ENCODE results near the gene CDS2. TPM values are rescaled to one million over a fixed set of nuclear protein-coding genes. Genes with fewer than 3 reads are reported as not detected.
A peak's percentile ranks its signal among the peaks of the same experiment; 100 is the strongest.

CDS2 gene
- polyA plus RNA-seq, 1 donor = 19.3 TPM

DNA sequence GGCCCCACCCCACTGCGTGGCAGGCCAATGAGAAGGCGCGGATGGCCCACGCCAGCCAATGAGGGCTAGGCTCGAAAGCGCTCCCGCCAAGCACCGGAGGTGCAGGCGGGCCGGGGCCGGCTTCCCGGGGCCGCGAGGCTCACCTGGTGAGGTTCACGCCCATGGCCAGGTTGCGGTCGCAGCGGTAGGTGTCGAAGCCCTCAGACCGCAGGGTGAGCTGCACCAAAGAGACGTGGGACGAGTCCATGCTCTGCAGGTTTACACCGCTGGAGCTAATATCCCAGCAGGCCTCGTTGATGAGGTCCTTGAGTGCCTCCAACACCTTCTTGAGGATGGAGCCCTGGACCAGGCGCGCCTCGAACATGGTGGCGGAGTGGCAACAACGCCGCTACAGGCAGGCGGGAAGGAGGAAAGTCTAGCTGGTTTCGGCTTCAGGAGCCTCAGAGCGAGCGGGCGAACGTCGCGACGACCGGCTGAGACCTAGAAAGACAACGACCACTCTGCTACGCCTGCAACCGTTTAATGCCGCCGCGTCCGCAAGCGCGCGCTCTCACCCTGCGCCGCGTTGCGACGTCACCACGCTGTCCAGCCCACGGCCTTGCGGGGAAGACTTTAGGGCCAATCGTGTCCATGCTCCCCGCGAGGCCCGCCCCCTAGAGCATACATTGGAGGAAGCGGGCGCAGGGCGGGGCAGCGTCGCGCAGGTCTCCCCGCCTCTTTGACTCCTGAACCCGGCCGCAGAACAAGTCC, 7.2 kb upstream of the CDS2 start, which contains the start of gene PCNA:
PCNA (minus strand) TSS at position 524 of the 750 bp plus-strand sequence; CDS start at position 364, 160 bp downstream.
- DNase-seq = peak; percentile 97

DNA sequence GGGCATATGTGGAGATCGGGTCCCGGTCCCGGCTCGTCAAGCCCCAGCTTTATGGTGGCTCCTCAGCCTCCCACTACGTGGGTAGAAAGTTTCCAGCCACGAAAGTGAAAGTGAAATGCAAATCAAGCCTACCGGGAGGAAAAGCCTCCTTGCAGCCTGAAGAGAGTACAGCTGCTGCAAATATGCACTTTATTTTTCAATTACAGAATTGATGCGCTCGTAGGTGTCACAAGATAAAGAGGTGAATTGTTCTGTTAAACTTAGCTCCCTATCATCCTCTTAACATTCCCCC, 6.7 kb upstream of the CDS2 start:
- no peak for DNase-seq

DNA sequence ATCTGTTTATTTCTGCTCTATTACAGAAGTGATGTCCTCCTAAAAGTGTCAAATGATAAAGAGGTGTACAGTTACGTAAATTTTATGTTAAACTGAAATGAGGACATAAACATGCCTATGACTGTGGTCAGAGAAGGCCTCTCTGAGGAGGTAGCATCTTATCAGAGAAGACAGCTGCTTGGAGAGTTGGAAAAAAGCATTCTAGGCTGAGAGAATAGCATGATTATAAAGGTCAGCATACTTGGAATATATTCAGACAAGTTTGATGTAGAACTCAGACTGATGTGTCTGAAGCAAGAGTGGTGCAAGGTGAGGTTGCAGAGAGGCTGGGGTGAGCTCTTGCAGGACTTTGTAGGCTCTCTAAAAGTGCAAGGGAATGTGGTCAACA, 3.9 kb upstream of the CDS2 start:
- no peak for DNase-seq

DNA sequence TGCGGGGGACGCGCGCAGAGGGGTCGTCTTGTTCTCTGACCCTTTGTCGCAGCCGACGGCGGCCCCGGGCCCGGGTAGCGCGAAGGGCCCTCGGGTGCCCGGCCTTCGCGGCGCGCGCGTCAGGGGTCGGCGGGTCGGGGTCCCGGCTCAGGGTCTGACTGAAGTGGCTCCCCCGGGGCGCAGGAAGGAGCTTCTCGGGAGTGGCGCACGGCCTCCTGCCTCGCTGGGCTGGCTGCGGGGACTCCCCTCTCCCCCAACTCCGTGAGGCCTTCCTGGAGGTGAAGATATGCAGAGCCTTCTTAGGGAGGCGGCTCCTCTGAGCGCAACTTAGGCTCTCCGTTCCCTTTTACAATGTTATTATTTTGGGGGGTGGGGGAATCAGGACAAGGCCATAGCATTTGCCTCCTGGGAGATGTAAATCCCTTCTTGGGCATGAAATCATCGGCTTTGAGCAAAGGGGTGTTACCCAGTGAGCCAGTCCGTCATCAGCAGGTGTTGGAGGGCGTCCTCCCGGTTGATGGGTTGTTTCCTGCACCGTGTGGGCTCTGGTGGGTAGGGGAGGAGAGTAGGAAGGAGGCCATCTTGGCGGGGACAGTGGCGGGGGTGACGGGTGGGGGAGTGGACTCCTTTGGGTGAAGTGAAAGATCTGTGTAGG, 523 bp downstream of the CDS2 start:
- peak; percentile 40 for DNase-seq

DNA sequence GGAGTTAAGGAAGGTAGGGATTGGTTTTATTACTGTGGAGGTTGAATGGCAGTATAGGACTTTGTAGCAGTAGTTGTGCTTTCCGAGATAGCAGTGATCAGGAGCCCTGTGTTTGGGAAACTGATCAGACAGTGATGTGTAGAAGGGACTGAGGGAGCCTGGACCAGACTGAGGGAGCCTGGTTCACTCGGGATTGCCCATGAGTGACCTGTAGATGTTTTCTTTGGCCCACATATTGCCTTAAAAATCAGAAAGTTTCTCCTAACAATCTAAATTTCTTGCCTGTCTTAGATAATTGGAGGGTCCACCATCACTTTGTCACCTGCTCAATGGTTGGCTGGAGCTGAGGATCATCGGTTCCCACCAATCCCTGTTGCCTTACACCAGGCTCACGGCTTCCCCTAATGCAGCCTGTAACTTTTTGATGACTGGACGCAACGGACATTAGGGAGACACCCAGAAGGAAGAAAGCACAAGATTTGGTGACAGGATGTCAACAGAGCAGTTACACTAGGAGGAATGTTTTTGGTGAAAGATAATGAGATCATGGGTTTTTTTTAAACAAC, 1.1 kb downstream of the CDS2 start:
- DNase-seq = no peak

DNA sequence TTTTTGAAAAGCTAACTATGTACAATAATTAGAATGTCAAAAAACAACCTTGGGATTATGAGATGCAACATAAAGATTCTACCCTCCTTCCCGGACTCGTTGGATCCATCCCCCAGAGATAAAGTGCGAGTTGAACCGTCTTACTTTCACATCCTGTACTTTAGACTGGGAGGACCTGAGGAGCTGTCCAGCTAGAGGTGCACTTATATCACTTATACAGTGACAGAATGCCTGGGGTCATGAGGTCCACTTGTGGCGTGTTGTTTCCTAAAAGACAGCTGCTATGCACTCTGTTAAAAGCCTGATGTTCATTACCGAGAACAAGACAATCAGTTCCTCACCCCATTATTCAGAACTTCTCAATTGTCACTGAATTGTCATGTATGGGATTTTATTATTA, 2.1 kb downstream of the CDS2 start:
- DNase-seq = no peak

DNA sequence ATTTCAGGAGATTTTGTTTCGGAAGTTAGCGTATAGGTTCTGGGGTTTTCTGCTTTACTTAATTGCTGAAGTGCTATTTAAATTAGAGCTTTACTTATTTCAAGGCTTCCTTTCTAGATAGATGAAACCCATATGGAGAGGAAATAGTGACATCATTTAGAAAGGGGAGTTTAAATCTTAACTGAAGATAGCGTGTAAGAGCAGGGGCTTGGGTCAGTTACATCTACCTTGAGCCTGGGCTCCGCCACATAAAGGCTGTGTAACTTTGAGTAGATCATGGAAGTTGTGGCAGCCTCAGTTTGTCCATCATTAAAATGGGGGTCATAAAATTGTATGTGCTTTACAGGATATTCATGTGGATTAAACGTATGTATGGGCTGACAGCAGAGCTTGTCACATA, 4.7 kb downstream of the CDS2 start:
- no peak for DNase-seq

DNA sequence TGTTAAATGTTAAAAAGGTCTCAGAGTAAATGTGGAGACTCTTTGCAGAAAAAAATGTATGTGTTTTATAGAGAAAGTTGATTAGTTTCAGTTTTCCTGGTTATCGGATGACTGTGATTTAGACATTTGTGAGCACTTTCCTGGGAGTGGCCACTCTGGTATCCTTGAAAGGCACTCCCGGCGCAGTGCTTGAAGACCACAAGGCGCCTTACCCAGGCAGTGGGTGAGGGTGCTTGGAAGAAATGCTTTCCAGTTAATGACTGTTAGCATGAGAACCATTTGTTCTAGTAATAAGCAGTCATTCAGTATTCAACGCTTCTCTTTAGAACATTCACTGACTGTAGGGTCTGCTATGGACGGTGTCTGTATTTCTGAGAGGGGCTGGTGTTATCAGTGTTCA, 7.2 kb downstream of the CDS2 start:
- DNase-seq = no peak

DNA sequence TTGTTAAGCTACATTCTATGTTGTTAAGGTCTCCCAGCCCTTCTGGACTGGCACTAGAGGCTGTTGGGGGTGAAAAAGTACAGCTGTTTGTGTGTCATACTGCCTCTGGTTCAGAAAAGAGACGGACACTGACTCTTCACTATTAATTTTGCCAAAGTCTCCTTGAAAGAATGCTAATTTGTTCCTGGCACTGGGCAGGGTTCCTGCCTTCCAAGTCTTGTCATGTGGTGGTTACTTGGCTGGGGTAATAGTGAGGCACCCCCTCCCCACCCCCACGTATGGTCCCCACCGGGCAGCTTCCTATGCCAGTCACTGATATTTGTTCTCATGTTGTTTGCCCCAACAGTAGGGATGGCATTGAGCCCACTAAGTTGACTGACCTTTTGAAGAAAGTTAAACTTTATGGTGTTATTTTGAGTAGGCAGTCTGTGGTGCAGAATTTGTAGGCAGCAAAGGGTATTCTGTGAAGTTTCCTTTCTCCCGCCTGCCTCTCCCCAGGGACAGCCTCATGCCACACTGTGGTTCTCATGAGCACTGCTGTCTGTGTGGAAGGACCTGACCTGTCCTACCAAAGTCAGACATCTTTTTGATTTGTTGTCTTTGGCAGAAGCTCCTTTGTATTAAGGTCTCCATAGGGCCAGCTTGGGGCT, 8.7 kb downstream of the CDS2 start:
- no peak for DNase-seq

DNA sequence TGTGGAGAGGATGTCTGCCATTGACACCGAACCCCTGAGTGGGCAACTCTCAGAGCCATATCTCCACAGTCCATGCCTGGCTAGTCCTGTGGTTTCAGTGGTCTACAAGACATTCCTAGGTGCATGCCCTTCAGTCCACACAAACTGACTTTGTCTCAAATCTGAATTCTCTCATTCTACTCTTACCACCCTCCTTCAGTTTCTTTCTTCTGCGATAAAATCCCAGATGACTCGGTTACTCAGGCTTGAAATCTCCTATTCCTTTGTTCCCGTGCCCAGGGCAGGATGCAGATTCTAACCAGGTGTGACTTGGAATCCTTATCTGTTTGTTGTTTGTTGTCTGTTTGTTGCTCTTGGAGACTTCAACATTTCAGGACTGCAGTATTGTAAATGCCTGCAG, 9.3 kb downstream of the CDS2 start:
- no peak for DNase-seq

DNA sequence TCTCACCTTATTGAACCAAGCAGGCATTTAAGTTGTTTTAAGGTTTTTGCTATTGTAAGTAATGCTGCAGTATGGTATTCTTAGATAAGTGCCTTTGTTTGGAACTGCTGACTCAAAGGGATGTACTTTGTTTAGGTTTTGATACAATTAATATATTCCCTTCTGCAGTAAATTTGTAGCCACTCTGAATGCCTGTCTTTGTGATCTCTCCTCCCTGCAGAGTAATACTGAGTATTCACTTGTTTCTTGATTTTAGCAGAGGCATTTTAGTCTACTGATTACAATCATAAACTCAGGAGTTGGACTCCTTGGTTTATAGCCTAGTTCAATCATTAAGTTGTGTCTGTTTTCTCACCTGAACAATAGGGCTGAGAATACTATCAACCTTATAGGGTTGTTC, 13.4 kb downstream of the CDS2 start:
- no peak for DNase-seq

DNA sequence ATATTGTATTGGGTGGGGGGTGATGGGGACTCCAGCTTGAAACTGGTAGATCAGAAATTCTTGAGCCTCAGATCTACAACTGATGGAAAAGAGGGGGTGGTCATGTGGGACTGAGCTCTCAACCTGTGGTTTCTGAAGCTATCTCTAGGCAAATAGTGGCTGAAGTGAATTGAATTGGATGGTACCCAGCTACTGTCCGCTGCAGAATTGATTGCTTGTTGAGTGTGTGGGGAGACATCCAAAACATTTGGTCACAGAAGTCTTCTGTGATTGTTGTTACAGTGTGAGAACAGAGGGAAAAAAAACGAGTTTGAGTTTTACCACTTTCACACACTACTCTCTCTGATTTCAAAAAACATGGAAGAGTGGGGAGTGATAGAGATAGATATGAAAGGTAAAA, 14.8 kb downstream of the CDS2 start:
- DNase-seq = no peak

DNA sequence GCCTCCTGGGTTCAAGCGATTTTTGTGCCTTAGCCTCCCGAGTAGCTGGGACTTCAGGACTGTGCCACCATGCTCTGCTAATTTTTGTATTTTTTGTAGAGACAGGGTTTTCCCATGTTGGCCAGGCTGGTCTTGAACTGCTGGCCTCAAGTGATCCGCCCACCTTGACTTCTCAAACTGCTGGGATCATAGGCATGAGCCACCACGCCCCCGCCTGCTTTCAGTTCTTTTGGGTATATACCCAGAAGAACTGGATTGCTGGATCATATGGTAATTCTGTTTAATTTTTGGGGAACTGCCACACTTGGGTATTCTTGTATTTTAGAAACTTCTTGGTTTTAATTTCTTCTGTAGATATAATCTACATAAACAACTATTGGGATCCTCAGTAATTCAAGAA, 17.0 kb downstream of the CDS2 start:
- no peak for DNase-seq

DNA sequence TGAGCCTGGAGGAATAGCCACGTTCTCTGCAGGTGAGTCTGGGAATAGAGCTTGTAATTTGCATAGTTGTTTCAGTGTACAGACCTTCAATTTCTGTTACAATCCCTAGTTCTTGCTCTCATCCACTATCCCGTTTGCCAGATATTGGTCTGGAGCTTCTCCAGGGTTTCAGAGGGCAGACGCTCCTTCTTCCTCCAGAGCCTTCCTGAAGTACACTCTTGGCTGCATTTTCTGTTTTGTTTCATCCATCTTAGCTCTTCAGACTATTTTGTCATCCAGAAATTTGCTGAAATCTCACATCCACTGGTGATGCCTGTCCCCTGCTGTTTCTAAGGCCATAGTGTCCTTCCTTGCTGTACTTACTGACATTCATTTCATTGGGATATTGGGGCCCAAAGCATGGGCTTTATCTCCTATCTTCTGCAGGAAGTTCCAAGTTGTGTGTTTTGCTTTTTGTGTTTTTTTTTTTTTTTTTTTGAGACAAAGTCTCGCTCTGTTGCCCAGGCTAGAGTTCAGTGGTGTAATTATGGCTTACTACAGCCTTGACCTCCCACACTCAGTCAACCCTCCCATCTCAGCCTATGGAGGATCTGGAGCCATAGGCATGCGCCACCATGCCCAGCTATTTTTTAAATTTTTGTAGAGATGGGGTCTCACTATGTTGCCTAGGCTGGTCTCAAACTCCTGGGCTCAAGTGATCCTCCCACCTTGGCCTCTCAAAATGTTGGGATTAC, 18.7 kb downstream of the CDS2 start:
- no peak for DNase-seq

DNA sequence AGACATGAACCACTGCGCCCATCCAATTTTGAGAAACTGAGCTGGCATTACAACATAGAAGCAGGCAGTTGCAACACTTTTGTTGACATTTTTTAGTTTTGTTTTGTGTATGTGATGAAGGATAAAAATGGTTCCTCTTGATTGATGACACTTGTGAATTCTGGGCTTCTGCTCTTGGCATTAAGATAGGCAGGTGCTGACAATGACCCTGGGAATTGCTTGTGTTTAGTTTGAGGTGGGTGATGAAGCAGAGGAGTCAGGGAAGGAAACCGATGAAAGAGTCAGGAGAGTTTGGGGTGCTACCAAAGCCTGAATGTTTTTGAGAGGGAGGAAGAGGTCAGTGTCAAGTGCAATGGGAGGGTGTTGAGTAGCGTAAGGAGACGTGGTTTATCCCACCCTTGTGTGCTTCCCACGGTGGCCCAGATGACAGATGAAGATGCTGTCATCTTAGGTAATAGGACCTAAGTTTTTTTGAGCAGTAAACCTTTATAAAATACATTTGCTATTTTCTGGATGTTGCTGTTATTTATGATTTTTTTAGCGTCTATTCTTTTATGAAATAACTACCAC, 19.4 kb downstream of the CDS2 start:
- DNase-seq = no peak

DNA sequence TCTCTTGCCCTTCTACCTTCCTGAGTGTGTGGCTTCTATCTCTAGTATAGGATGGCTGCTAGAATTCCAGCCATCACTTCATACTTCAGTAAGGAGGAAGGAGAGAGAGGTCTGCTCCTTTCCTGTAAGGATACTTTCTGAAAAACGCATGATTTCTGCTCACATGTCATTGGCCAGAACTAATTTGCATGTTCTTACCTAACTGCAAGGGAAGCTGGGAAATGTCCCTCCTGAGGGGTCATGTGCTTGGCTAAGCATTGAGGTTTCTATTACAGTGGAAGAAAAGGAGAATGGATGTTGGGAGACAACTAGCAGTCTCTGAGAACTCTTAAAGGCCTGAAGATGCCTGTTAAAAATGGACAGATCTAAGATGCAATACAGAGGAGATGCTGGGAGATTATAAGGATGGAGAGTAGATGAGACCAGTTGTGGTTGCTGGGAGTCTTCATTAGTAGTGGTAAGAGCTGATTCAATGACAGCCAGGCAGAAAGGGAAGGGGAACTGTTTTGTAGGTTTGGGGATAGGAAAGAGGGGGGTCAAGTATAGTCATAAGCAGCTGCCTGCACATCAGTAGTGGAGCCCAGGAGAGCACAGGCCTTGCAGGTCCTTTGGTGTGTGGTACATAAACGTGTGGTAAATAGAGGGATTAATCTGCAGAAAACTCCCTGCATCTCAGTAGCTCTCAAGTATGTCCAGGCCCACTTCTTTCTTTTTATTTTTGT, 20.2 kb downstream of the CDS2 start:
- no peak for DNase-seq

DNA sequence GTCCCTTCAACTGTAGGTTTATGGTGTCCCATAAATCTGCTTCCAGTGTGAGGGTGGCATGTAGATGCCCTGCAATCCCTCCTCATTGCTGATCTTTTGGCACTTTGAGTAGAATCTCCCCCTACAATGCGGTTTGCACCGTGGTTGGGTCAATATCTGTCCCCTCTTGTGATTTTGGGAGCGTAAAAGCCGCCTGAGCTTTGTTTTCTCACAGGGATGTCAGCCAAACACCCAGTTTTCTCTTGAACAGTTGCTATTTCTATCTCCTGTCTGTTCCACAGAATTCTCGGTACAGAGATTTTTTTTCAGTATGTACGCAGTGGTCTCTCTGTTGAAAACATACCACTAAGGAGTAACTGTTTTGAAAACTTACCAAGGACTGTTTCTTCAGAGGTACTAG, 21.8 kb downstream of the CDS2 start:
- DNase-seq = no peak

DNA sequence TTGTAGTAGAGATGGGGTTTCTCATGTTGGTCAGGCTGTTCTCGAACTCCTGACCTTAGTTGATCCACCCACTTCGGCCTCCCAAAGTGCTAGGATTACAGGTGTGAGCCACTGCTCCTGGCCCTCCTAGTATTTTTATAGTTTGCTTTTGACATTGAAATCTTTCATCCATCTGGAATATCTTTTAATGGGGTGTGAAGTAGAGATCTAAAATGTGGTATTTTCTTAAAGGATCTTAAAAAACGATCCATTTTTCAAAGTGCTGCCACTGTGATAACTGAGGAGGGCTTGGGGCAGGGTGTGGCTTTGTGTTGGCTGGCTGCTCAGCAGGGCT, 23.1 kb downstream of the CDS2 start:
- DNase-seq = no peak

DNA sequence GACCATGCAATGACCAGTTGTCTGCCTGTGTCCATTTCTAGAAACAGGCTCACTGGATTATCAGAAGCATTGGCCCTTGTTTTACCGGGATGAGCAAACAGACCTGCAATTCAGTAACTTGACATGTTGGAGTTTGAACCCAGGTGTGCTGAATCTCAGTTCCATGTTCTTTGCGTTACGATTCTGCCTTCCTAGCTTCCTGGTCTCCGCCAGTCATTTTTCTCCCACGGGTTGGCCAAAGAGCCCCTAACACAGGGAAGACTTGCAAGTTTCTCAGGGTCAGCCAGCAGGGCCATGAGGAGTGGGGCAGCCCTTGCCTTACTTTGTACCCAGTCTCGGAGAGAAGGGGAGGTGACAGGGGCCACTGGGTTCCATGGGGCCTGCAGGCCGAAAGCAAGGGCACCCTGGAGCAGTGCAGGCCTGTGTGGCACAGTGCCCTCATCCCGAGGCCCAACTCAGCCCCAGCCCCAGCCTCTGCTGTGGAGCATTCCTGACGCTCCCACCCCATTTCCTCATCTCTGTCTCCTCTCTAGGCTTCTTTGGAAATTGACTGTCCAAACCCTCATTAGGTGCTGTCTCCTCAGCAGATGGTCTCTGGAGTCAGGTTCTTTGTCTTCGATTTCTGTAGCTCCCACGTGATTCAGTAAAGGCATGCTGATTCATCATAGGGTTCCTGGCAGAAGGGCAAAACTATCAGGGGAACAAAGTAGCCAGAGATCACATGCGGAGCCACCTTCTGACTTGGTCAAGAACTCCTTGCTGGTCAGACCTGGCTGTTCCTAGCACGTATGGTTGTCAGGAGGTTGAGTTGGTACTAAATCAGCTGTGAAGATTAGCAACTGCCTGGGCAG, 23.6 kb downstream of the CDS2 start:
- DNase-seq = no peak

DNA sequence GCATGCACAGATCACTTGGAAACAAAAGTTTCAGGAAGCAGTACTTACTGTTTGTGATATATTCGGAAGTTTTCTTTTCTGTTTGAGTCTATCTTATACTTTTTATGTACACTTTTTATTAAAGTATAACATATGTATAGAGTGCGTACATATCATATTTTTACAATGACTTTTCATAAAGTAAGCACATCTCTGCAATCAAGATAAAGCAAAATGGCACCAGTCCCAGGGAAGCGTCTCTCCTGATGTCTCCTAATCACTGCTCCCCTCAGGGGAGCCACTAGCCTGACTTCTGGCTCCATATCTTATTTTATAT, 26.3 kb downstream of the CDS2 start:
- no peak for DNase-seq
